ENCODE measurements around the gene TULP4. TPM values are rescaled to one million over a fixed set of nuclear protein-coding genes. Genes with fewer than 3 reads are reported as not detected.
A peak's percentile ranks its signal among the peaks of the same experiment; 100 is the strongest.

TULP4 gene
- total RNA-seq, 1 experiment from 2014 or later, result 82.0 TPM

DNA sequence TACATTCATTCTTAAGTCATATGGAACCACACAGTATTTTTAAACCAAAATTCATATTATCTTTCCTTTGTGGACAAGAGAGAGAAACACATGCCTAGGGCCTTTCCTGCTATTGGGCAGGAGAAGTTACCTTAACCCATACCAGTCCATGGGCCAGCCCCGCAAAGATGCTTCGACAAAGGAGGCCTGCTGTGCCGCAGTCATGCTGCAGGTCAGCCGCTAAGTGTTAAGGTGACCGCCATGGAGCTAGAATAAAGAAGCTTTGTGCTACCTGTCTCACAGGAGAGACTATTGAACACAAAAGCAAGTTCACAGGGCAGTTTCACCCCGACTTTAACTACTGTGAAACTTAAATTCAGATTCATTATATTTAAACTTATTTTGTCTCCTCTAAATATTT lies 185.4 kb downstream of the TULP4 start:
- no peak for DNase-seq (ENCODE audit: low spot score)
- intact Hi-C loops (cut with micrococcal nuclease; ENCODE audit: unreplicated experiment), result no loop called here
- no peaks in the 10 kb centered on the region for H3K27me3 ChIP-seq (replicated peaks; ENCODE audit: insufficient read depth, low read depth, low read length, poor library complexity)
- no TSS peak for BruUV-seq (replicated peaks)
- H3K9me3 ChIP-seq (ENCODE audit: low read depth, low read length, poor library complexity, severe bottlenecking), result no peaks in the 10 kb centered on the region
- TF ChIP-seq, protein P1, sequence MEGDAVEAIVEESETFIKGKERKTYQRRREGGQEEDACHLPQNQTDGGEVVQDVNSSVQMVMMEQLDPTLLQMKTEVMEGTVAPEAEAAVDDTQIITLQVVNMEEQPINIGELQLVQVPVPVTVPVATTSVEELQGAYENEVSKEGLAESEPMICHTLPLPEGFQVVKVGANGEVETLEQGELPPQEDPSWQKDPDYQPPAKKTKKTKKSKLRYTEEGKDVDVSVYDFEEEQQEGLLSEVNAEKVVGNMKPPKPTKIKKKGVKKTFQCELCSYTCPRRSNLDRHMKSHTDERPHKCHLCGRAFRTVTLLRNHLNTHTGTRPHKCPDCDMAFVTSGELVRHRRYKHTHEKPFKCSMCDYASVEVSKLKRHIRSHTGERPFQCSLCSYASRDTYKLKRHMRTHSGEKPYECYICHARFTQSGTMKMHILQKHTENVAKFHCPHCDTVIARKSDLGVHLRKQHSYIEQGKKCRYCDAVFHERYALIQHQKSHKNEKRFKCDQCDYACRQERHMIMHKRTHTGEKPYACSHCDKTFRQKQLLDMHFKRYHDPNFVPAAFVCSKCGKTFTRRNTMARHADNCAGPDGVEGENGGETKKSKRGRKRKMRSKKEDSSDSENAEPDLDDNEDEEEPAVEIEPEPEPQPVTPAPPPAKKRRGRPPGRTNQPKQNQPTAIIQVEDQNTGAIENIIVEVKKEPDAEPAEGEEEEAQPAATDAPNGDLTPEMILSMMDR (conservative IDR thresholded peaks at IDR 0.05; ENCODE audit: low read depth, low read length), result no peak
- TF ChIP-seq EZH2 (IDR thresholded peaks at IDR 0.05; ENCODE audit: borderline replicate concordance, low read depth, low read length, poor library complexity, severe bottlenecking), result no peak
- no peak overlapping the region for H3K4me3 ChIP-seq (ENCODE audit: low read depth, low read length, poor library complexity, severe bottlenecking)
- peaks cover 7% of the 10 kb centered on the region for H3K4me1 ChIP-seq (ENCODE audit: insufficient read depth, low read length, poor library complexity, severe bottlenecking)
- H3K36me3 ChIP-seq (ENCODE audit: insufficient read depth, low read length, poor library complexity, severe bottlenecking), result peaks cover 15% of the 10 kb centered on the region
- H3K27ac ChIP-seq (ENCODE audit: low read depth, low read length, poor library complexity, severe bottlenecking), result no peak overlapping the region
- CTCF ChIA-PET, result no interaction called here
- POLR2A ChIA-PET (ENCODE audit: low non-redundant PET), result no interaction called here

DNA sequence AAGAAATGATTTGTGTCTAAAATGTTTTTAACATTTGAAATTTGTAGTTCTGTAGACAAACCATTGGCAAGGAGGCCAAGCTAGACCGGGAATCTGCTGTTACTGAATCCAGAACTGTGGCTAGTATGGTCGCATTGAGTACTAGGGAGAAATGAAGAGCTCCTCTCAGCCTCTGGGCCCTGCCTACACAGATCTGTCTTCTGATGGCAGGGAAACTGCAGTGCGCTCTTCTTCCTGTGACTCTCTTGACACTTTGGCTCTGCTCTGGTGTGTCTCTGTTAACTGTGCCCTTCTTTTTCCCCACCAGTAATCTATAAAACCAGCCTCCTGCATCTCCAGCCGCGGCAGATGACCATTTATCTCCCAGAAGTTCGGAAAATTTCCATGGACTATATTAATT lies 186.1 kb downstream of the TULP4 start:
- BruUV-seq (replicated peaks), result no TSS peak
- Histone ChIP-seq H3K27ac (ENCODE audit: low read depth, low read length, poor library complexity, severe bottlenecking) (no peak overlapping the region), H3K36me3 (ENCODE audit: insufficient read depth, low read length, poor library complexity, severe bottlenecking) (peaks cover 15% of the 10 kb centered on the region), H3K27me3 (replicated peaks; ENCODE audit: insufficient read depth, low read depth, low read length, poor library complexity) (no peaks in the 10 kb centered on the region), H3K9me3 (ENCODE audit: low read depth, low read length, poor library complexity, severe bottlenecking) (no peaks in the 10 kb centered on the region), H3K4me3 (ENCODE audit: low read depth, low read length, poor library complexity, severe bottlenecking) (no peak overlapping the region), H3K4me1 (ENCODE audit: insufficient read depth, low read length, poor library complexity, severe bottlenecking) (peaks cover 7% of the 10 kb centered on the region)
- DNase-seq (ENCODE audit: low spot score), result no peak
- TF ChIP-seq, protein P1 (conservative IDR thresholded peaks at IDR 0.05; ENCODE audit: low read depth, low read length), result no peak
- TF ChIP-seq EZH2 (IDR thresholded peaks at IDR 0.05; ENCODE audit: borderline replicate concordance, low read depth, low read length, poor library complexity, severe bottlenecking), result no peak
- ChIA-PET CTCF (interaction anchor here (0.5 kb wide), 1 partner anchor 83 kb away, joined by 3 read pairs; no protein-coding TSS in a partner anchor), POLR2A (ENCODE audit: low non-redundant PET) (no interaction called here)
- intact Hi-C loops (cut with micrococcal nuclease; ENCODE audit: unreplicated experiment), result no loop called here

DNA sequence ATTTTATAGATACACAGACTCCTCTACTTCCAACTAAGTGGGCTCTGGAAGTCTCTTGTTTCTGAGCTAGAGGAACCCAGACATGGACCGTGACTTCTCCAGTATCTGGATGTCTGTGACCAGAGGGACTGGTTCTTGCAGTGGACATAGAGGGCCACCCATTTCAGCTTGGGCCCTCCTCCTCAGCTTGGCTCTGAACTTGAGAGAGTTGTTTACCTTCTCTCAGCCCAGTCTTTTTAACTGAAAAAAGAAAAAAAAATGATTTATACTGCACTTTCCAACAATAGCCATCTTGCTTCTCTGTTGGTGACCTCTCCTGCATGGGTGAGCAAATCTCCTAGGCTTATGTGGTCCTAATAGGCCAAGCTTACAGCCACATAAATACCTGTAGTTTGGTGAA lies 187.3 kb downstream of the TULP4 start:
- intact Hi-C loops (cut with micrococcal nuclease; ENCODE audit: unreplicated experiment), result no loop called here
- Histone ChIP-seq H3K9me3 (ENCODE audit: low read depth, low read length, poor library complexity, severe bottlenecking) (no peaks in the 10 kb centered on the region), H3K27ac (ENCODE audit: low read depth, low read length, poor library complexity, severe bottlenecking) (peak overlapping the region; percentile 51), H3K4me1 (ENCODE audit: insufficient read depth, low read length, poor library complexity, severe bottlenecking) (peaks cover 7% of the 10 kb centered on the region), H3K27me3 (replicated peaks; ENCODE audit: insufficient read depth, low read depth, low read length, poor library complexity) (no peaks in the 10 kb centered on the region), H3K36me3 (ENCODE audit: insufficient read depth, low read length, poor library complexity, severe bottlenecking) (peaks cover 15% of the 10 kb centered on the region), H3K4me3 (ENCODE audit: low read depth, low read length, poor library complexity, severe bottlenecking) (no peak overlapping the region)
- no peak for DNase-seq (ENCODE audit: low spot score)
- POLR2A ChIA-PET (ENCODE audit: low non-redundant PET), result no interaction called here
- no TSS peak for BruUV-seq (replicated peaks)
- CTCF ChIA-PET, result no interaction called here
- no peak for TF ChIP-seq EZH2 (IDR thresholded peaks at IDR 0.05; ENCODE audit: borderline replicate concordance, low read depth, low read length, poor library complexity, severe bottlenecking)
- TF ChIP-seq, protein P1 (conservative IDR thresholded peaks at IDR 0.05; ENCODE audit: low read depth, low read length), result no peak

Measured in A673 (cell line).